Transverse colon (tissue), 4 donors: Measurements from ENCODE around the gene ABHD12. TPM values are rescaled to one million over a fixed set of nuclear protein-coding genes. Genes with fewer than 3 reads are reported as not detected.
A peak's percentile ranks its signal among the peaks of the same experiment; 100 is the strongest.

ENCODE experiments used
- DNase-seq: peaks from one replicate; pipeline ENCODE4 v3.0.0-alpha.2; 2019
- H3K27ac ChIP-seq, 4 donors: fragments of 200-600 bp; sonication (generic); 2 replicates each; pipeline ENCODE4 v1.5.1; 2016 to 2018; ENCODE audit warnings: inconsistent platforms in 4 of 4
- H3K27me3 ChIP-seq: fragments of 200-600 bp; sonication (generic); 2 replicates; pipeline ENCODE4 v1.5.1; 2017; ENCODE audit warnings: inconsistent platforms
- H3K36me3 ChIP-seq, 4 donors: fragments of 200-600 bp; sonication (generic); 2 replicates each; pipeline ENCODE4 v1.5.1; 2017 to 2019; ENCODE audit warnings: inconsistent platforms in 4 of 4
- H3K4me1 ChIP-seq, 4 donors: fragments of 200-600 bp; sonication (generic); 2 replicates each; pipeline ENCODE4 v1.5.1; 2017 to 2020; ENCODE audit warnings: inconsistent platforms in 4 of 4
- H3K4me3 ChIP-seq, 4 donors: fragments of 200-600 bp; sonication (generic); 1 replicate in 1 of 4; 2 replicates in 3 of 4; pipeline versions ENCODE4 v1.5.1 to v1.6.1; 2017 to 2019; ENCODE audit warnings: inconsistent platforms in 4 of 4
- H3K9me3 ChIP-seq, 2 donors: fragments of 200-600 bp; sonication (generic); 2 replicates each; pipeline ENCODE4 v1.5.1; 2017 to 2019; ENCODE audit warnings: inconsistent platforms in 2 of 2
- CTCF ChIP-seq, 5 experiments: fragments of 200-600 bp in 3 of 5; fragments of 450-650 bp in 2 of 5; sonication (generic) in 3 of 5; IDR thresholded peaks; 1 replicate in 2 of 5; 2 replicates in 3 of 5; pipeline ENCODE4 v1.5.1; 2016 to 2017; ENCODE audit warnings: antibody characterized with exemption in 5 of 5, inconsistent platforms in 3 of 5, mild to moderate bottlenecking in 2 of 5, moderate library complexity in 1 of 5
- EP300 ChIP-seq: sonication (generic); formaldehyde crosslinking; IDR thresholded peaks from one replicate; pipeline ENCODE4 v1.6.1; 2017; ENCODE audit warnings: antibody characterized with exemption, low read depth
- POLR2A ChIP-seq: fragments of 450-650 bp; IDR thresholded peaks from one replicate; pipeline ENCODE4 v1.6.1; 2016; ENCODE audit warnings: antibody characterized with exemption, mild to moderate bottlenecking, moderate library complexity
- POLR2AphosphoS5 ChIP-seq, 3 donors: sonication (generic); formaldehyde crosslinking; IDR thresholded peaks; one replicate each; pipeline ENCODE4 v1.6.1; 2016; ENCODE audit warnings: antibody characterized with exemption in 3 of 3
- WGBS, 2 donors: methylation state at CpG; one replicate each; pipeline ENCODE4 v1.1.5; 2018; ENCODE audit warnings: low coverage in 1 of 2; 5-methylcytosine and 5-hydroxymethylcytosine counted together
- in situ Hi-C, 4 donors: fragments of 200-750 bp; cut with MboI; loops; one replicate each; pipeline versions ENCODE4 v1.15.0 to v1.15.1; 2017; ENCODE audit warnings: low sequenced_read_pairs in 3 of 4, low pct_ligation_motif_present in 1 of 4, low pct_unique_long_range_greater_than_20kb in 1 of 4
- intact Hi-C: fragments of 100-400 bp; cut with DNase I; formaldehyde crosslinking; loops from one replicate; pipeline ENCODE4 v1.15.1; 2023; ENCODE audit warnings: low total_unique reads
- total RNA-seq, 4 donors: library from RNA; depleted of rRNA; stranded (reverse); fragments of >200 nt; gene quantifications; one replicate each; pipeline ENCODE4 v1.1.0, GENCODE V29; 2016

Gene ABHD12
- total RNA-seq, 4 donors from 2014 or later, result 67.3 to 103 (median 73.4) TPM

DNA sequence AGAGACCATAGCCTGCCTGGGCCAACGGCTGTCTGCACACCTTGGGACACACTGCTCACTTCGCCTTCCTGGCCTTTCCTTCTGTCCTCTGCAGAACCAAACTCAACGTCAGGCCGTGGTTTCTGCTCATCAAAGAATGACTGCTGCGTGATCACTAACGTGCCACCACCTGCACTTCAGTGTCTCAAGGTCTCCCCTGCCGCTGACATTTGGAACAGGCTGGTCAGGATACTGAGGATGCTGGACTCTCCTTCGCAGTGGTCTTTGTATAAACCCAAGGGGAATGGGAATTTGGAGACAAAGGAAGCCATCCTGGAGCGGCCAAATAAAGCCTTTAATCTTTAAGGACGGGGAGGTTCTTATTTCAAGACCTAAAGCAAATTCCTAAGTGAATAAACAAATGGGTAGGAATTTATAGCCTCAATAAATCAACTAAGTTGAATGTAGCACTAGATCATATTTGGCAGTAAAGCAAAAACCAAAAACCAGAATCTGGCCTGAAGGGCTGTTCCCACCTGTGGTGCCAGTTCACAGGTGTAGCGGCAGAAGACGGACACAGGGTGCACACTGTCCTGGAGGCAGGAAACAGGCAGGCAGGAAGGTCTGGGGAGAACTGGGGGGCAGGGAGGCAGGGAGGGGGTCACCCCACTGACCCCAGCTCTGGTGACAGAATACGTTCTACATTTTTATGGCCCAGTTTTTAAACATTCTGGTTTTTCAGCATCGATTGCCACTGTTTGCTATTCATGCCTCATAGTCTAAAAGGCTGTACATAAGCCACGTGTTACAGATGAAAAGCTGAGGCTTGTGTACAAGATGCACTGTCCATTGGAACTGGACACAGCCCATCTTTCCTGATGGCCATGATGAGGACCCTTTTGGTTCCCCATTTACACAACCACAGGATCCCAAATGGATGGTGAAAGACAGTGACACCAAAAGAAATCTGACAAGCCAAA lies 36.6 kb downstream of the ABHD12 start:
- DNase-seq, result no peak
- Histone ChIP-seq H3K4me3 (no peak overlapping the region), H3K36me3 (no peaks in the 10 kb centered on the region), H3K9me3 (no peaks in the 10 kb centered on the region), H3K27ac (peak overlapping the region; percentile 10 to 19 (median 14)), H3K27me3 (no peaks in the 10 kb centered on the region), H3K4me1 (peaks cover 6 to 46% (median 25%) of the 10 kb centered on the region in 4 donors)
- in situ Hi-C loops (no loop called here), intact Hi-C loops (no loop called here)
- 23 to 36% methylated on average over 8 to 15 of the region's 15 CpGs for WGBS, 2 donors
- TF ChIP-seq POLR2AphosphoS5 (IDR thresholded peaks at IDR 0.05) (no peak), CTCF (IDR thresholded peaks at IDR 0.05) (no peak), EP300 (no peak), POLR2A (no peak)

GRCh38 chr20:25353353-25353746 lies 37.3 kb downstream of the ABHD12 start:
- H3K36me3 ChIP-seq, result no peaks in the 10 kb centered on the region
- H3K27me3 ChIP-seq, result no peaks in the 10 kb centered on the region
- H3K27ac ChIP-seq, result peak overlapping the region in 3 of 4 donors; percentile 10 to 17 (median 14)
- no peak overlapping the region for H3K4me3 ChIP-seq
- intact Hi-C loops, result no loop called here
- H3K4me1 ChIP-seq, result peaks cover 6 to 46% (median 25%) of the 10 kb centered on the region in 4 donors
- WGBS, 2 donors, result 51% methylated on average over 3 of the region's 3 CpGs; no CpG with 5 or more reads in 1 of the 2 donors
- no peaks in the 10 kb centered on the region for H3K9me3 ChIP-seq
- TF ChIP-seq POLR2A (no peak), EP300 (no peak), CTCF (IDR thresholded peaks at IDR 0.05) (no peak), POLR2AphosphoS5 (IDR thresholded peaks at IDR 0.05) (no peak)
- no peak for DNase-seq
- in situ Hi-C loops, result no loop called here

- H3K4me3 ChIP-seq, result no peak overlapping the region
- TF ChIP-seq CTCF (IDR thresholded peaks at IDR 0.05), result no peak
- no peak for TF ChIP-seq POLR2A
- no peak for TF ChIP-seq POLR2AphosphoS5 (IDR thresholded peaks at IDR 0.05)
- TF ChIP-seq EP300, result no peak
- H3K9me3 ChIP-seq, result no peaks in the 10 kb centered on the region
- DNase-seq, result no peak
- intact Hi-C loops, result no loop called here
- in situ Hi-C loops, result no loop called here
- peaks cover 6 to 46% (median 25%) of the 10 kb centered on the region in 4 donors for H3K4me1 ChIP-seq
- no peaks in the 10 kb centered on the region for H3K27me3 ChIP-seq
- peak overlapping the region in 1 of 4 donors; percentile 29 for H3K27ac ChIP-seq
- 82 to 87% methylated on average over 3 of the region's 3 CpGs for WGBS, 2 donors
- no peaks in the 10 kb centered on the region for H3K36me3 ChIP-seq
Measured at GRCh38 chr20:25352746-25353145, 37.9 kb downstream of the ABHD12 start.

GRCh38 chr20:25351024-25351360 lies 39.6 kb downstream of the ABHD12 start:
- Histone ChIP-seq H3K36me3 (no peaks in the 10 kb centered on the region), H3K9me3 (no peaks in the 10 kb centered on the region), H3K4me3 (no peak overlapping the region), H3K27ac (no peak overlapping the region), H3K27me3 (no peaks in the 10 kb centered on the region), H3K4me1 (peaks cover 6 to 37% (median 19%) of the 10 kb centered on the region in 4 donors)
- in situ Hi-C loops, result no loop called here
- no peak for DNase-seq
- no peak for TF ChIP-seq EP300
- TF ChIP-seq POLR2A, result no peak
- no peak for TF ChIP-seq CTCF (IDR thresholded peaks at IDR 0.05)
- no peak for TF ChIP-seq POLR2AphosphoS5 (IDR thresholded peaks at IDR 0.05)
- intact Hi-C loops, result no loop called here
